Measurements from ENCODE around the gene ZMYND12.

DNA sequence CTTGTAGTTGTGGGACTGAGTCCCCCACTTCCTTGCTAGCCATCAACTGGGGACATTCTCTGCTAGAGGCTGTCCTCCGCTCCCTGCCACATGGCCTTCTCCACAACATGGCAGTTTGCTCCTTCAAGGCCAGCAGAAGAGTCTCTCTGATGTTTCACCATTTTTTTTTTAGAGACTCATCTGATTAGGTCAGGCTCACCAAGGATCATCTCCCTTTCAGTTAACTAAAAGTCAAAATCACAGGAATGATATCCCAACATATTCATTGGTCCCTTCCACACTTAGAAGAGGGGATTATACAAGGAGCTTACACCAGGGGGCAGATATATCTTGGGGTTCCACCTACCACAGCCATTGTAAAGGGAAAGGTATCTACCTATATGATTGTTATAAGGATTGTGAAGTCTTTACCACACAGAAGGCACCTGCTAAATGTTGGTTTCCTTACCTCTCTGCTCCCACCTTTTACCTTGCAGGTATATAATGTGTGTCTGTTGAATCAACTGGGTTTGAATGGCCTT, 51.9 kb downstream of the ZMYND12 start:
- TF ChIP-seq POLR2AphosphoS5 (IDR thresholded peaks at IDR 0.05; ENCODE audit: low read depth, low read length) (no peak), RAD21 (IDR thresholded peaks at IDR 0.05; ENCODE audit: low read length) (peak; percentile 25; the same call in 1 of the 2 replicates), TAF1 (IDR thresholded peaks at IDR 0.05; ENCODE audit: borderline replicate concordance, low read depth, low read length) (no peak), FOSL2 (IDR thresholded peaks at IDR 0.05; ENCODE audit: borderline replicate concordance, low read depth) (no peak), CHD2 (IDR thresholded peaks at IDR 0.05; ENCODE audit: low read length, partially characterized antibody) (no peak), EZH2phosphoT487 (IDR thresholded peaks at IDR 0.05; ENCODE audit: borderline replicate concordance, low read depth) (no peak), EP300 (IDR thresholded peaks at IDR 0.05; ENCODE audit: borderline replicate concordance in 1 of 2, low read depth in 1 of 2, low read length in 1 of 2) (no peak), SMC3 (IDR thresholded peaks at IDR 0.05; ENCODE audit: low read depth, low read length) (no peak), YY1 (IDR thresholded peaks at IDR 0.05; ENCODE audit: low read depth) (no peak)
- TF ChIP-seq, protein P1, sequence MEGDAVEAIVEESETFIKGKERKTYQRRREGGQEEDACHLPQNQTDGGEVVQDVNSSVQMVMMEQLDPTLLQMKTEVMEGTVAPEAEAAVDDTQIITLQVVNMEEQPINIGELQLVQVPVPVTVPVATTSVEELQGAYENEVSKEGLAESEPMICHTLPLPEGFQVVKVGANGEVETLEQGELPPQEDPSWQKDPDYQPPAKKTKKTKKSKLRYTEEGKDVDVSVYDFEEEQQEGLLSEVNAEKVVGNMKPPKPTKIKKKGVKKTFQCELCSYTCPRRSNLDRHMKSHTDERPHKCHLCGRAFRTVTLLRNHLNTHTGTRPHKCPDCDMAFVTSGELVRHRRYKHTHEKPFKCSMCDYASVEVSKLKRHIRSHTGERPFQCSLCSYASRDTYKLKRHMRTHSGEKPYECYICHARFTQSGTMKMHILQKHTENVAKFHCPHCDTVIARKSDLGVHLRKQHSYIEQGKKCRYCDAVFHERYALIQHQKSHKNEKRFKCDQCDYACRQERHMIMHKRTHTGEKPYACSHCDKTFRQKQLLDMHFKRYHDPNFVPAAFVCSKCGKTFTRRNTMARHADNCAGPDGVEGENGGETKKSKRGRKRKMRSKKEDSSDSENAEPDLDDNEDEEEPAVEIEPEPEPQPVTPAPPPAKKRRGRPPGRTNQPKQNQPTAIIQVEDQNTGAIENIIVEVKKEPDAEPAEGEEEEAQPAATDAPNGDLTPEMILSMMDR (IDR thresholded peaks at IDR 0.05) = peak; percentile 17; the same call in 1 of the 2 replicates

Measured in SK-N-SH (cell line).